HCEC 1CT (cell line): ENCODE results near the gene USP30.
"Not testable (repeated sequence)": the region's sequence is repeated elsewhere in the genome, so short reads cannot be mapped to it uniquely, and the experiment has no call there.

ENCODE experiments used
- DNase-seq: peaks from one replicate; pipeline ENCODE4 v3.0.0-alpha.2; 2017

Gene USP30

GRCh38 chr12:109053382-109054123, 1.2 kb downstream of the USP30 start:
- DNase-seq: no peak

- not testable (repeated sequence) for DNase-seq
These were observed 1.7 kb downstream of the USP30 start for GRCh38 chr12:109054124-109054513.

DNA sequence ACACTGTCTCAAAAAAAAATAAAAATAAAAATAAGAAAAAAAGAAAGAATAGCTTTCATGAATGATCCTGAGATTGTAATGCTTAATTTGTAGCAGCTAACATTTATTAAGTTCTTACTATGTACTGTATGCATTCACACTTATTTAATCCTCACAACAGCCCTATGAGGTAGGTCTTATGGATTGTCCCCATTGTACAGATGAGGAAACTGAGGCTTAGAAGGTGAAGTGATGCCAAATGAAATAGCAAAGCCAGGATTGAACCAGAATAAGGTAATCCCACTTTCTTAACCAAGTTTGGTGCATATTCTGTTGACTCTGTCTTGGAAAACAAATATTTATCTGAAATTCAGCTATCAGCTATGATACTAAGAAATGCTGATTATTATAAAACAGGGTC, 2.1 kb downstream of the USP30 start:
- no peak for DNase-seq

- no peak for DNase-seq
These were observed 4.5 kb downstream of the USP30 start for GRCh38 chr12:109056891-109057290.

- DNase-seq: no peak
These were observed 5.0 kb downstream of the USP30 start for GRCh38 chr12:109057376-109057775.

- DNase-seq: no peak
These were observed 6.4 kb downstream of the USP30 start for GRCh38 chr12:109058773-109059172.

- DNase-seq: no peak
These were observed 11.8 kb downstream of the USP30 start for GRCh38 chr12:109064143-109064542.

DNA sequence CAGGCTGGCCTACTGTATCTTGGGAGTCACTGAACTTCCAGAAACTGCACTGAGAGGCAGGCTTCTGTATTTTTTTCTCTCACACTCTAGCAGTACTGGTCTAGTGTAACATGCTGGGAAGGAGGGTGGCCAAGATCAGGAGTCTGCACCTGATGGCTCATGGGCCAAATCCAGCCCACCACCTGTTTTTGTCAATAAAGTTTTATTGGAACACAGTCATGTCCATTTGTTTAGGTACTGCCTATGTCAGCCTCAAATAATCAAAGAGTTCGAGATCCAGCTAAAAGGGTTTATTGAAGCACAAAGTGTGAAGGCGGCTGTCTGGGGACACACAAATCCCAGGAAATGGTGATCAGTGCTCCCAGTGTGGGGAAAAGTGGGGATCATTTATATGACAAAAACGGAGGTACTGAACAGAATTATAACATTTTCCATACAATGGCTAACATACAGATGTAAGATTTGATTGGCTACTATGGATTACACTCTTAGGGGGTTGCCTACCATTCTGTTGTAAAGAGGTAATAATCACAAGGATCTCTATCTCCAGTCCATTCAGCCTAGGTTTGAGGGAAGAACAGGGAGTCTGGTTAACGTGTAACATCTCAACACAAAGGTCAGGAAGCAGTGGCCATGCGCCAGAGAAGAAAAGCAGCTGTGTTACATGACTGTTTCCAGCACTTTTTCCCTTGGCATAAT, 12.9 kb downstream of the USP30 start:
- no peak for DNase-seq

DNA sequence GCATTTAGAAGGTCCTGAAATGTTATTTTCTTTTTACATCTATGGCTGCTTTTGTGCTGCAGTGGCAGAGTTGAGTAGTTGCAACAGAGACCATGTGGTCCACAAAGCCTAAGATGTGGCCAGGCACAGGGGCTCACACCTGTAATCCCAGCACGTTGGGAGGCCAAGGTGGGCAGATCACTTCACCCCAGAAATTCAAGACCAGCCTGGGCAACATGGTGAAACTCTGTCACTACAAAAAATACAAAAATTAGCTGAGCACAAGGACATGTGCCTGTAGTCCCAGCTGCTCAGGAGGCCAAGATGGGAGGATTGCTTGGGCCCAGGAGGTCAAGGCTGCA, 13.4 kb downstream of the USP30 start:
- no peak for DNase-seq

DNA sequence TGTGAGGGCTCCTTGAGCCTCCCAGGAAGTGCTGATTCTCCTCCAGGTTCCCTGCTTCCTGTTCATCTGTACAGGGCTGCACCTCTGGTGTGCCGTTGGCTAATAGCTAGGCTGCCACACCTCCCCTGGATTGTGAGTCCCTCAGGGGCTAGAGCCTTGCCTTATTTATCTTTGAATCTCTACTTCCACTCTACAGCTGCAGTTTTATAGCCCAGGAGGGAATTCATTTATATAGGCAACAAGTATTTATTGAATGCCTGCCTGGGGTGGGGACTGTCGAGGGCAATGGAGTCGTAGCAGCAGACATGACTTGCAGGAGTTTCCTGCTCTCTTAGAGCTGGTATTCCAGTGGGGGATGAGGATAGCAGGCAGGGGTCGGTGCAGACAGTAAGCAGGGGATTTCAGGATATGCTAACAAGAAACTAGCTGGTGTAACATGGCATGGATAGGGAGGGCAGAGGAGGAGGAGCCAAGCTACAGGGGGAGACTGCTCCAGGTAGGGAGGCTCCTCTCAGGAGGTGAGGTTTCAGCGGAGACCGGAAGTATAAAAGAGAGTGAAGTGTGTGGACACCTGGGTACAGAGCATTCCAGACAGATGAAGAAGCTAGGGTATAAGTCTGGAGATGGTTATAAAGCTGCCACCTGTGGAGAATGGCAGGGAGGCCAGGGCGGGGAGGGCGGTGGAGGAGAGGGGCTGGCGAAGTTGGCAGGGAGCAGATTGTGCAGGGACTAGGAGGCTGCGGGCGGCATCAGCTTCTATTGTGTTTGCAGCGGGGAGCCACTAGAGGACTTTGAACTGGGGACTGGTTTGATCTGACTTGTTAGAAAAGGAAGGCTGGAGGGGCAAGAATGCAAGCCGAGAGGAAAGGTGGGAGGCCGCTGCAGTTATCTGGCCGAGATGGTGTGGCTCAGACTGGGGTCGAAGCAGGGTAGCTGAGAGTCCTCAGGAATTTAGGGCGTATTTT, 17.2 kb downstream of the USP30 start:
- DNase-seq: no peak

- DNase-seq: no peak
These were observed 22.5 kb downstream of the USP30 start for GRCh38 chr12:109074866-109075265.

GRCh38 chr12:109082751-109083150, 30.4 kb downstream of the USP30 start:
- DNase-seq: no peak

DNA sequence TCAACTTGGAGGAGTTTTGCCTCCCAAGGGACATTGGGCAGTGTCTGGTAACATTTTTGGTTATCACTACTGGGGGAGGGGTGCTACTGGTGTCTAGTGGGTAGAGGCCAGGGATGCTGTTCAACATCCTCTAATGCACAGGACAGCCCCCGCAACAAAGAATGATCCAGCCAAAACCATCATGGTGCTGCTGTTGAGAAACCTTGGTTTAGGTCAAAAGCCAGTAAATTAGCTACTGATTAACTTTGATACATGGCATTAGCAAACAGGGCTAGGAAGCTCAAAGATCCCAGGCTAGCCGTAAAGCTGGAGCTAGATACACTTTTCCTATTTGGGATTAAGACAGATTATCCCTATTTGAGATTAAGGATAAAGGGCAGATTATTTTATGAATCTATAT, 32.0 kb downstream of the USP30 start:
- DNase-seq: no peak

GRCh38 chr12:109085590-109085989, 33.2 kb downstream of the USP30 start:
- DNase-seq: no peak

- DNase-seq: no peak
These were observed 34.9 kb downstream of the USP30 start for GRCh38 chr12:109087250-109087649.

- peak; percentile 33 for DNase-seq
These were observed 36.4 kb downstream of the USP30 start for GRCh38 chr12:109088818-109089217.

GRCh38 chr12:109089683-109090082, 37.3 kb downstream of the USP30 start:
- no peak for DNase-seq

DNA sequence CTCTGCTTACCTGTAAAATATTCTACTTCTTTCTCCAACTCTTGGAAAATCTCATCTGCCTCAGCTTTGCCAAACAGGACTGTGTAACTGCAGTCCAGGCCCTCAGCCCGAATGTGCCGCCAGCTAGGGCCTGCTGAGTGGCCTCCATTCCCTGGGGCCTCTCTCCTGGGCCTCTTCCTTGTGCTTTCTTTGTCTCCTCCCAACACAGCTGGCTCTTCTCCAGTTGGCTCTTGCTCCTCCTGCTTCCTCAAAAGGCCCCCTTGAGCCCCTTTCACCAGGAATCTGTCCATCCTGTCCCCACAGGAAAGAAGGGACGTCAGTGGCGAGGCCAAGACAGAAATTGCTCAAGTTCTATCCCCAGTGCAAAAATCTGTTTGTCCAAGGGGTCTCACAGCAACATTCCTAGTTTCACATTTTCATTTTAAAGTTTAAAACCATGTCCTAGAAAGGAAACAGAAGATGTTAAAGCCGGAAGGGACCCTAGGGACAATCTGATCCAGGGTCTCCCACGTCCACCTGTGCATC, 40.2 kb downstream of the USP30 start:
- DNase-seq: no peak

DNA sequence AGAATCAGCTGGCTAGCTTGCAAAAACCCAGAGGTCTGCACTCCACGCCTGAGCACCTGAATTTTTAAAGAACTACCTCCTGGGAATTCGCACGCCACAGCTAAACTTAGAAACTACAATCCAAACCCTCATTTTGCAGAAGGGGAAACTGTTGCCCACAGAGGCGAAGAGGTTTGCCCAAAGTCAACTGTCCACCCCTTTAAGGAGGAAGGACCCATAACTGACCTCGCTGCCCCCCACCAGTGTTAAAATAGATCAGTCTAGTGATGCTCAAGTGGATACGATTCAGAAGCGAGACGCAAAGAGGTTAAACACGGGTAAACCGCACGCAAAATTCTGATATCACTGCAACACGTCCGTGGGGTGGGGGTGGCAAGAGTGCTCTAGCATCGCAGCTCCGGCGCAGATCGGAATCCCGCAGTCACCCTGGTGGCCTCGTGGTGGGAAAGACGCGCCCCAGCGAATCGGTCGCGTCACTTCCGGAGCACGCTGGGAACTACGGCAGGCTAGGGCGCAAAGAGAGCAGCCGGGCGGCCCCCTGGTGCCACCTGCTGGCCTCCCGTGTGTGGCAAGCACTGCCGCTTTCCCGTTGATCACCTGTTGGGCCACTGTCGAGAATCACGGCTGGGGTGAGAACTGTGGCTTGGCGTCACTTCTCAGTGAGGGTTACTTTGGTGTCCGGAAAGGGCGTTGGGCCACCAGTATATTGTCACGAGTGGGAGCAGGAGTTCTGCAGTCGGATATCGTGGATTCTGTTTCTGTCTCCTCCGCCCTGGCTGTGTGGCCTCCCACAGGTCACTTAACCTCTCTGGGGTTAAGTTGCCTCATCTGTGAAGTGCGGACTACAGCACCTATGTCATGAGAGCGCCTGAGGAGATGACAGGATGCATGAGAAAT, 40.9 kb downstream of the USP30 start, which contains the start of gene ALKBH2:
Gene ALKBH2, minus strand, starts transcription at position 451 of the 897 bp plus-strand sequence. CDS start 686 bp downstream, outside the sequence.
- peak; percentile 85 for DNase-seq

- no peak for DNase-seq
These were observed 44.7 kb downstream of the USP30 start for GRCh38 chr12:109097140-109097434.

GRCh38 chr12:109097435-109098182, 45.2 kb downstream of the USP30 start, which contains the start of gene UNG:
TSS of gene UNG (plus strand) at chr12:109097597. CDS start at chr12:109097680, 83 bp downstream.
- DNase-seq: peak; percentile 93
